ENCODE results near the gene KCNF1.

Gene KCNF1

GRCh38 chr2:10894264-10894935 lies 17.3 kb upstream of the KCNF1 start:
- no peak for DNase-seq
- TF ChIP-seq CTCF (IDR thresholded peaks at IDR 0.05), result no peak
- no peaks in the 10 kb centered on the region for H3K4me1 Mint-ChIP-seq
- no peaks in the 10 kb centered on the region for H3K9me3 Mint-ChIP-seq
- H3K4me3 Mint-ChIP-seq, result no peak overlapping the region
- H3K27me3 Mint-ChIP-seq (ENCODE audit: low read depth, poor library complexity), result peaks cover 38% of the 10 kb centered on the region
- H3K36me3 Mint-ChIP-seq (ENCODE audit: low read depth), result no peaks in the 10 kb centered on the region
- no peak overlapping the region for H3K27ac Mint-ChIP-seq

DNA sequence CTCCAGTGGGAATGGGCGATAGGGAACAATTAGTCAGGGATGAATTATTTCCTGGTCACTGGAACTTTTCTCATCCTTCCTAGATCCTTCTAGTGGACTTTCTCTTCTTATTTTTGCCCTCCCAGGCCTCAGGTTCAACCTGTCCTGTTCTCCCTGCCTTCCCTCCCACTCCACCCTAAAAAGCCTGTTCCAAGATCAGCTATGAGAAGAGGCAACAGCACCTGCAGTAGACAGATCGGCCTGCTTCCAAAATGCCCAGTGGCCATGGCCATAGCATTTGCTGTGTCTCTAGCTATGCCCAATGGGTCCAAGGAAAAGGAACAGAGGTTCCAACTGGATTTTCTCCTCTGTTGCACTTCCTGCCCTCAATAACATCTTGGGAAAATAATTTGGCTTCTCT lies 16.5 kb upstream of the KCNF1 start:
- Mint-ChIP-seq H3K36me3 (ENCODE audit: low read depth) (no peaks in the 10 kb centered on the region), H3K9me3 (peaks cover under 1% of the 10 kb centered on the region), H3K4me3 (no peak overlapping the region), H3K27ac (no peak overlapping the region), H3K27me3 (ENCODE audit: low read depth, poor library complexity) (peaks cover 35% of the 10 kb centered on the region), H3K4me1 (no peaks in the 10 kb centered on the region)
- DNase-seq, result no peak
- TF ChIP-seq CTCF (IDR thresholded peaks at IDR 0.05), result no peak

DNA sequence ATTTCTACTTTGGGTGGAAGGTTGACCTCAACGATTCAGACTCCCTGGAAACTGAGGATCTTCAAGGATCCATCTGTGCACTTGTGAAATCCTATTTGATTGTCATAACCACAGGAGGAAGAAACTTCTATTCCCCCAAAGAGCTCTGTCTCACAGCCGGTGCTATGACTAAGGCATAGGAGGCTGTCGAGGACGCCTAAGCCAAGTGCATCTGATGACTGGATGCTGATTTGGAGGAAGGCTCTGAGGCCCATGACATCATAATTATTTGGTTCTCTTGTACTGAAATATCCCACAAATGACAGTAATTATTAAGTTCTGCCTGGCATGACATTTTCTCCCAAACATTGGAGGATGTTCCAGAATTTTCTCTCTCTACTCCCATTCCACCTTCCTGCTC lies 13.8 kb upstream of the KCNF1 start:
- no peaks in the 10 kb centered on the region for H3K36me3 Mint-ChIP-seq (ENCODE audit: low read depth)
- no peak for TF ChIP-seq CTCF (IDR thresholded peaks at IDR 0.05)
- H3K9me3 Mint-ChIP-seq, result peaks cover 10% of the 10 kb centered on the region
- no peak for DNase-seq
- no peaks in the 10 kb centered on the region for H3K4me1 Mint-ChIP-seq
- H3K27ac Mint-ChIP-seq, result no peak overlapping the region
- no peak overlapping the region for H3K4me3 Mint-ChIP-seq
- H3K27me3 Mint-ChIP-seq (ENCODE audit: low read depth, poor library complexity), result peaks cover 13% of the 10 kb centered on the region

DNA sequence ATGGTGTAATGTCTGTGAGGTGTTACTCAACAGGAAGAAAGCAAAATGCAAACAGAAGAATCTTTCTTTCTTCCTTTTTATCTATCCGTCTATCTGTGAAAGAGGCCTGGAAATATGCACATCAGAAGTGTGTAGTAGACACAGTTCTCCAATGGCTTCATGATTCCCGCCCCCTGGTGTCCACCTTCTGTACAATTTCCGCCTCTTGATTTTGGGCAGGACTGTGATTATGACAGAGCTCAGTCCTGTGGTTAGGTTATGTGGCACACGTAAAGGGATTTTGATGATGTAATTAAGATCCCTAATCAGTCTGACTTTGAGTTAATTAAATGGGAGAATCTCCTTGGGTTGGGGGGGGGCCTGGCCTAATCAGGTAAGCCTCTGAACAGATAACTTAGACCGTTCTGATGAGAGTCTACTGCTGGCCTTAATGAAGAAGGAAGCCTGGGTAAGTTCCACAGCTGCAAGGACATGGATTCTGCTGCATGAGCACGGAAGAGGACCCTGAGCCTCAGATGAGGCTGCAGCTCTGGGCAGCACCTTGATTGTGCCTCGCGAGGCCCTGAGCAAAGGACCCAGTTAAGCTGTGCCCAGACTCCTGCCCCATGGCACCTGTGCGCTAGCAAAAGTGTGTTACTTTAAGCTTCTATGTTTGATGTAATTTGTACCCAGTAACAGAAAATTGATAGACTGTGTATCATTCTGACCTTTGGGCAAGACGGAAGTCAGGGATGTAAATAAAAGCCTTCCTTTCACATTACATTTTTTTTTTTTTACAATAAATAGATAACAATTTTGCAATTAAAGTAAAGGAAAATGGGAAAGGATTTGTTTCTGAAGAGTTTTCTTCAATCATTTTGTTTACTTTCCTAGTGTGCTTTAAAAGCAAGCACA lies 11.3 kb upstream of the KCNF1 start:
- Mint-ChIP-seq H3K36me3 (ENCODE audit: low read depth) (peaks cover 7% of the 10 kb centered on the region), H3K9me3 (peaks cover 25% of the 10 kb centered on the region), H3K4me3 (no peak overlapping the region), H3K27me3 (ENCODE audit: low read depth, poor library complexity) (peaks cover 18% of the 10 kb centered on the region), H3K27ac (no peak overlapping the region), H3K4me1 (no peaks in the 10 kb centered on the region)
- DNase-seq, result no peak
- TF ChIP-seq CTCF (IDR thresholded peaks at IDR 0.05), result no peak

DNA sequence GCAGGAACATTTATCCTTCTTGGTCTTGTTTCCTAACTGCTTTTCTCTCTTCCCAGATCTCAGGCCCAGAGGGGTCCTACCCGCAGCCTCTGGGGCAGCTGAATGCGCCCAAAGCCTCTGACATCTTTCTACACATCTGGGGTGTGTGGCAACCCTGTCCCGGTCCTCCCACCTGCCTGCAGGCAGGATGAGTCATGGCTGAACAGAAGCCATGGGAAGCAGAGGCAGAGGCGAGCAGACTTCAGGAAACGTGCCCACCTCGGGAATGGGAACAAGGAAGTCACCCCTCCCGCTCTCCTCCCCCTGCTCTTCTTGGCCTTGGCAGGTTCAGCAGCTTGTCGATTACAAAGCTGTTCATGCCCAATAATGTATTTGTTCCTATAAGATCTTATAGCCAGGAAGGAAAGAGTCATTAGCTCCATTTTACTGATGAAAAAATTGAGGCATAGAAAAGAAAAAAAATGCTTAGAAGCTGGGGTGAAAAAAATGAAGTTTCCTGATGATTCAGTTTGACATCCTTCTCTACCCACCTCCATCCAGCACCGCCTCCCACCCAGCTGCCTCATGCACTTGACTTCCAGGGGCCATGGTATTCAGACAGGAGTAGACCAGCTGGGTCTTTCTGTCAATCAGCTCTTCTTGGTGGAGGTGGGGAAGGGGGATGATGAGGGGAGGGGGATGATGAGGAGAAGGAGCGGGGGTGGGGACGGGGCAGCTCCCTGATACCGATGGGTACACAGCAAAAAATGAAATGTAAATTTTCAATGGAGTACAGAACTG lies 10.4 kb upstream of the KCNF1 start:
- Mint-ChIP-seq H3K4me1 (no peaks in the 10 kb centered on the region), H3K9me3 (peaks cover 25% of the 10 kb centered on the region), H3K36me3 (ENCODE audit: low read depth) (peaks cover 7% of the 10 kb centered on the region), H3K27ac (no peak overlapping the region), H3K27me3 (ENCODE audit: low read depth, poor library complexity) (peaks cover 17% of the 10 kb centered on the region), H3K4me3 (no peak overlapping the region)
- DNase-seq, result no peak
- TF ChIP-seq CTCF (IDR thresholded peaks at IDR 0.05), result no peak

Data from nephron progenitor cell (in vitro differentiated cells).